Measurements from ENCODE around the gene CCBE1.

The CCBE1 gene

DNA sequence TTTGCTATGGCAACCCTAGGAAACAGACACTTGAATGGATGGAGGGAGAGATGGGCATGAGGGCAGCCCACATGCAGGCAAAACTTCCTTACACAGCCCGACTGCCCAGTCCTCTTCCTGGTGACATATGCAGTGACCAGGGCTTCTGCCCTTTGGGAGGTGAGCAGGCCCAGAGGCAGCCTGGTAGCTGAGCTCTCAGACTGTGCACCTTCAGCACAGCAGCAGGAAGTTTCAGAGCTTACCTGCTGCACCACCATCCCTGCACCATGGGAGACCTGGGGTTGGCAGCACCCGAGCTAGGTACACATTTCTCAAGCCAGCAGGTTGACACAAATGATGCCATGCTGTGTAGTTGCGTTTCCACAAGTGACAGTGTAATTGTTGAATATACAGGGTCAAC lies 240.6 kb downstream of the CCBE1 start:
- no peak for DNase-seq

DNA sequence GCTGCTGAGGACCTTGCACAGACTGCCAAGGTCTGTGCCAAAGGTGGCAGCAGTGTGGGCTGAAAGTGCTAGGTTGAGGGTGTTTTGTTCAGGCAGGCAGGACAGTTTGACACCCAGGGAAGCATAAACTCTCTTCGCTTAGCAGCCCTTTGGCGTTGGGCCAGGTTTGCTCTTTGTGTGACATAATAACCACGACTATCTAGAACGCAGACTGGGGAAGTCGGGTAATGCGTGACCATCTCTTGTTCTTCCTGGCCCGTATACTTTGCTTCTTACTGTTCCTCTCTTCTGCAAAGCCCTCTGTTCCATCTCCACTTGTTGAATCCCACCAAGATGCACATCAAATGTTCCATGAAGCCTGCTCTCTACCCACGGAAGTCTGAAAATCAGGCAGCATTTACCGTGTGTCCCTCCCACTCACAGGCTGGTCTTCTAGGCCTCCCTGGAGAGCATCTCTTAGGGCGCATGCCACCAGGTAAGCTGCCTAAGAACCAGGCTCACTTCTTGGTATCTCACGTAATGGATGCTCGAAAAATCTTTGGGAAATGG lies 241.4 kb downstream of the CCBE1 start:
- no peak for DNase-seq

DNA sequence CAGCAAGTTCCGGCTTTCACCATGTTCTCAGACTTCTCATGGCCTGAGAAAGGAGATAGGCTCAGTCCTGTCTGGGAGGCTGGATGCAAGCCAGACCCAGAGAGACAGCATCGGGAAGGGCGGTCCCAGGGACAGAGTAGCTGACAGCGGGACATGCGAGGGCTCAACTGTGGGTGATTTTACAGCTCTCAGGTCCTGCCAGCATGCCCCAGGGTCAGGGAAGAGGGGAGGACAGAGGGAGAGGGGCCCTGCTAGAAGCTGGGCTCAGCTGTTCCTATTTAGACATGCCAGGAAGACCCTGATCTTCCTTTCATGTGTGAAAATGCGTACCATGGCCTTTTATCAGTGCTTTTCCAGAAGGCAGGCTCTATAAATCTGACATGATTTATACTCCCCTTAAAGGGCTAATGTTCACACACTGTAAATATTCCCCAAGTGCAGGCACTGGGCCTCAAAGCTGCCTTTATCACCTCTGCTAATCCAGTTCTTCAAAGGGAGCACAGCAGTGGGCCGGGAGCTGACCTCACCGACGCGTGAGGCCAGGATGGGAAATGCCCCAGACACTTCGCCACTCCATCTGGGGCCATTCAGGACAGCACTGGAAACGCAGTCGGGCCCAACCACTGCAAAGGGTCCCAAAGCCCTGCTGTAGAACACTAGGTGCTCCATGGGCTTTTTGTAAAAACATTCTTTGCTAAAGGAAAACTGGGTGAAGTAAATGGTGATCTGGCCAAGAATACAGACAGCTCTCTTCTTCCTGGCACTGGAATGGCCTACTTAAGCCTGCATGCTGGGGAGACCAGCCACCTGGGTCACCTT lies 242.1 kb downstream of the CCBE1 start:
- no peak for DNase-seq

DNA sequence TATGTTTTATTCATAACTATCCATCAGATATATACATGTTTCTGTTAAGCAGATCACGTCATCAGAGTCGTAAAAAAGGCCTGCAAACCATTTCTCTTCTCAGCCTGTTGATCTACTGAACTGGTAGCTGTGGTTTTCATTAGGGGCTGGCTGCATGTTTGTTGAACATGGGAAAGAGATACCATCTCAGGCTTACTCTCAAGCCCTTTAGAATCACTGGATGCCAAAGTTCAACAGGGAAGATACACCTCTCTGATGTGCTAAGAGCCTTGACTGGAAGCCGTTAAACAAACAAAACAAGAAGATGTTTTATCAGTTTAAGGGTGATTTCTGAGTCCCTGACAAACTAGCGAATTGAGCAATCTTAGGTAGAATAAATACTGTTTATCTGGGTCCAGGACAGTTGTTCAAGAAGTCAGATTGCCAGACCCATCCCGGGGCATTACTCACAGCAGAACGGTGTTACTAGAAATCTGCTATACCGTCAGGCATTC lies 243.7 kb downstream of the CCBE1 start:
- no peak for DNase-seq

DNA sequence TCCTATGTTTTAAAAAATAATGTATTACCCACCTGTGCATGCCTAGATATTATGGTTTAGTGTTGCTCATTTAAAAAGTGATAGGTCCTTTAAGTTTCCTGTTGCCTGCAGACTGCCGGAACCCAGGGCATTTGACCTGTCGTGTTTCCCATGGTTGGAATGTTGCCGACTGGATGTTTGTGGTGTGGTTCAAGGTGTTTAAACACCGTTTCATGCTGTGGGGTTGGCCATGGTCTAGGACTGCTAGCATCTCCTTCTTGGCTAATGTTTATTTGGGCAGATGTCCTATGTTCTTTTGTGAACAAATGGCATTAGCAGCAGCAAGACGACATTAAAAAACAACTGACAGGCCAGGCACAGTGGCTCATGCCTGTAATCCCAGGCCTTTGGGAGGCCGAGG lies 245.3 kb downstream of the CCBE1 start:
- DNase-seq: no peak

DNA sequence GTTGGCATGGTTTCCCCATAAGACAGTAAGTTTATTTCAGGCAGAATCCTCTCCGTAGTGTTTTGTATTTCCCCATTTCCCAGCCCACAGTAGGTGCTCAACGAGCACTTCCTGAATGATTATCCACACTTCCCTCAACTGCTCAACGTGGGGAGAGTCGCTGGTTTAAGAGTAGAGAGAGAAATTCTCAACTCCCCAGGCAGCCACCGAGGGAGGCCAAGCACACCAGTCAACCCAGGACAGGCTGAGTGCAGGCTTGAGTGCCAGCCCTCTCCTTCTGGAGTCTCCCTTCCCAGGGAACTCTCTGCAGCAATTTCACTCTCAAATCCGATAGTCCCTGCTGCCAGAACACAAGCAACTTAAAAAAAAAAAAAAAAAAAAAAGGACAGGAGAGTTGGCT lies 246.2 kb downstream of the CCBE1 start:
- DNase-seq: no peak

DNA sequence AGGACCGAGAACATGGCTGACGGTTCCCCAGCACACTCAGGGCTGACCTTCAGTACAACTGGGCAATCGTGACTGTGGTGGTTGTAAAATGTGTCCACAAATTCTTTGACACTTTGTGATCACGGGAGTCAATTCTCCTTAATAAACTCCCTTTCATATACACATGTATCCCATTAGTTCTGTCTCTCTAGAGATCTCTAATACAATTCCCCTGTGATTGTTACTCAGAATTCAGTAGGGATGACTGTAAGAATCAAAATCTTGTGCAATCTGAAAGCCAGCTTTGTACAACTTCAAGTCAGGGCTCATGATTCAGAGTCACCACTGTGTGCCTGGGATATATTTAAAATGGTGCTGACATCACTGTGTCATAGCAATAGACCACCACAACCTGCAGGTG lies 248.7 kb downstream of the CCBE1 start:
- DNase-seq: no peak

DNA sequence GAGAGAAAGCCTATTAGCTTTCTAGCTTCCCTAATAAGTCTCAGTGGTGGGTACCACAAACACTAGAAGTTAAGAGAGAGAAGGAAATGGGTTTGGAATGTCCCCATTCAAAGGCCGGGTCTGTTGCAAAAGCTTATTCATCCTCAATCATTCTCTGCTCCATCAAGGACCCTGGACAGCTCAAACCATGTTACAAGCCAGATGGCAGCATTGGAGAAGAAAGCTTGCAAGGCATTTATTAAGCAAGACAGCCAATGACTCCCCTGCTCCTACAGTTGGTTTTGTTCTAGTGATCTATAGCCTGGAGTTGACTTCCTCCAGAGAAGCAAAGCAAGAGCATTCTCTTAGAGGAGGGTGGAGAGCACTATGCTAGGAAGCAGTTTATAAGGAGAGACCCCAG lies 251.2 kb downstream of the CCBE1 start:
- no peak for DNase-seq

DNA sequence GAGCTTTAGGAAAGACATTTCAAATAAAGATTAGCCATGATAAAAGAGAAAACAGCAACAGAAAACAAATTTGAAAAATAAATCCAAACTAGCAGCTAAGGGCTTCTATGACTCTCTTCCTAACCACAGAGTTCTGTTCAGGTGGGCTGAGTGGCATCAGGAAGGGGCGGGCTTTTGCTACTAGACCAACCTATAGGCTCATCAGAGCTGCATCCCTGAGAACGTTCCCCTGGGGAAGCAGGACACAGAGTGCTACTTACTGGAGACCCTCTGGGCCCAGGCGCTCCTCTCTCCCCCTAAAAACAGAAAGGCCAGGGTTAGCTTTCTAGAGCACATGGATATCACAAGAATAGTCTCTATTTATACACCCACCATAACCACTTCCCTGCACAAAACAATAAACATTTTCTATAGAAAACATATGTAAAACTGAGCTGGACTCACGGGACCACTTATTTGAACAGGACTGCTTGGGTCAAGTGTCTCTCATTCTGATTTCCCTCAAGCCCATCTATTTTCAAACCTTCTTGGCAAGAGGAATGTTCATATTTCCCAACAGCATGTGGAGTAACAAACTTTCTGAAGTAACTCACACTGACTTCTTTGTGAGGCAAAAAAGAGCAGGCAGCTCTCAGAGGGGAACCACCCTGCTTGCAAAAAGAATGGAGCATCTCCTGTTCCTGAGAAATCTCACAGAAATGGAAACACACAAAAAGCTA lies 259.2 kb downstream of the CCBE1 start:
- DNase-seq: no peak

DNA sequence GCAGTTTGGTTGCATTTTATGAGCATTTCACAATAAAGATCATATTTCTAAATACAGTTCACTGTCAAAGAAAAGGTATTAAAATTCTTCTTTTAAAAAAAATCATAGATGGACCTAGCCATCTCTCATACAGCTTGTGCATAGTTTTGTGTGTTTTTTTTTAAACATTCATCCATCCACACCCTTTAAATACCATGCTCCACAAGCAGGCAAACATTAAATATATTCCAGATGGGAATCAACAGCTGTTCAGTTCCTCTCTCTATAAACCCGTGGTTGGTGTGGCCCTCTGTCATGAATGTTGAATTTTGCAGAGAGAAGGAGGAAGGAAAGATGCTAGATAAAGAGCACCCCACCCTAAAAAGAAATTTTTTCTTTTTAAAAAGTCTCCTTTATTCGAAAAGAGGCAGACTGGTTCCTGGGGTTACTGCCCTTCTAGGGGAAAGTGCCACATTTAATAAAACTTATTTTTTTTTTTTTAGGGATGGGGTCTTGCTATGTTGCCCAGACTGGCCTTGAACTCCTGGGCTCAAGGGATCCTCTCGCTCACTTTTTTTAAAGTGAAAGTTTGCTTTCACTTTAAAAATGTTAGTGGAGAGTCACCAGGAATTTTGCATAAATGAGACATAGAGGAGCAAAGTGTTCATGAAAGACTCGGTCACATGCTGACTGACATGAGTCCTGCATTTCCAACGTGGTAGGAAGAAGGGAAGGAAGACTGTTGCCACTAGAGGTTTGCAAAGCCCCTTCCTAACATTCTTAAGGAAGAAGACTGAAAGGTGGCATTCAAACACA lies 264.2 kb downstream of the CCBE1 start:
- DNase-seq: no peak

DNA sequence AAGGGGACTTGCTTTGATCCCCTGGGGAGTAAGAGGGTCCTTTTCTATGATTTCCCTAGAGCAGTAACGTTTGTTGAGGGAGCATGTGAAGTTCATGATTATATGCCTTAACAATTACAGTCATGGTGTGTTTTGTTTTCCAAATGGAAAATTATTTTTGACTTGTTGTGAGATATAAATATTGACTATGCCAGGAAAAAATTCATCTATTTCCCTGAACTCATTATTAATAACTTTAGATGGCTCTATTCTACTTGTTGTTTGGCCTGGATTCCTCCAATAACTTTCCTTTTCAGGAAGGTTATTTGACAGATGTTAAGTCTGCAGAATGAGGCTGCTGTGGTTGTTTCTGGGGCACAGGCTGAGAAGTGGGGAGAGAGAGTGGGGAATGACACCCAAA lies 266.1 kb downstream of the CCBE1 start:
- no peak for DNase-seq

DNA sequence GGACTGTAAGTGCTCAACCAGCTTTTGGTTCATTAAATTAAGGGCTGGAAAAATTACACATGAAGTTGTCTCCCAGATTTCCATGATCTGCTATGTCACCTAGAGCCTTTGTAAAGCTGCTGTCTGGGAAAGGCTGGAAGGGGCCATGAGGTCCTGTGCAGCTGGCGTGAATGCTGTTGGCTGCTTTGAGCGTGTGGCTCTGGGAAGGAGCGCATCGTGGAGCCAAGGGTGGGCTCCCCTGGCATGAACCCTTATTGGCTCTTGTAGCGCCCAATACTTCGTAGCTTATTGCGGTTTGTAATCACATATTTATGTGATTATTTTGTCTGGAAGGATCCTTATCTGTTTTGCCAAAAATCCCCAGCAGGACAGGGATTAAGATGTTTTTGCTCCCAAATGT lies 267.6 kb downstream of the CCBE1 start:
- DNase-seq: no peak

DNA sequence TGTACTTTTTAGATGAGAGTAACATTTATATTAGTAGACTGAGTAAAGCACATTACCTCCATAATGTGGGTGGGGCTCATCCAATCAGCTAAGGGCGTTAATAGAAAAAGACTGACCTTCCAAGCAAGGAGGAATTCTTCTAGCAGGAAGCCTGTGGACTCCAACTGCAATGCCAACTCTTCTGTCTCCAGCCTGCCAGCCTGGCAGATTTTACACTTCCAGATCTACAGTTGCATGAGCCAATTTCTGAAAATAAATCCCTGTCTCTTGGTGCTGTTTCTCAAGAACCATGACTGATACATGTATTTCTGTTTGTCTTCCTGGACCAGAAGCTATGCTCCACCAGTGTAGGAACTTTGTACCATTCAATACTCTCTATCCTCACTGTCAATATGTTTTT lies 269.2 kb downstream of the CCBE1 start:
- DNase-seq: peak in 9 of 58 donors; percentile 1 to 32 (median 8)

DNA sequence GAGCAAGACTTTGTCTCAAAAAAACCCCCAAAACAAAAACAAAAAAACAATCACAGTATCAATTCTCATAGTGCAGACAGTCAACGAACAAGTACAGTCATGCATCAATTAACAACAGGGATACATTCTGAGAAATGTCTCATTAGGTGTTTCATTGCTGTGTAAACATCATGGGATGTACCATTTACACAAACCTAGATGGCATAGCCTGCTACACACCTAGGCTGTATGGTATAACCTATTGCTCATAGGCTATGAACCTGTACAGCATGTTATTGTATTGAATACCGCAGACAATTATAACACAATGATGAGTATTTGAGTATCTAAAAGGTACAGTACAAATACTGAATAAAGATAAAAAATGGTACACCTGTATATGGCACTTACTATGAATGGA lies 270.4 kb downstream of the CCBE1 start:
- DNase-seq: no peak

DNA sequence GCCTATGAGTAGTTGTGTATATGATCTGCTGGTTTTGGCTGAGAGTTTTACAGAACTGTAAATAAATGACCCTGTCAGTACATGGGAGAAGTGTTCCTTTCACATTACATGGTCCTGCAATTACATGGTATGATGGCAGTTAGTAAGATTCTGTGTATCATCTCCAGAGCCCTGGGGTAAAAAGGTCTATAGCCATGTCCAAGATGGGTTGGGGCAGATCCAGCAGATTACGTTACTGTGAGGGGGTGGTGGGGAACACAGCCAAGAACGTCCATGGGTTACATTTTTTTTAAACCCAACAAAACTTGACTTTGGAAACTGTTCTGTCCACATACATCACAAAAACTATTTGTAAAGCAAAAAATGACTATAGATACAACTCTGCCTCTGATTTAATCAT lies 274.0 kb downstream of the CCBE1 start:
- no peak for DNase-seq

DNA sequence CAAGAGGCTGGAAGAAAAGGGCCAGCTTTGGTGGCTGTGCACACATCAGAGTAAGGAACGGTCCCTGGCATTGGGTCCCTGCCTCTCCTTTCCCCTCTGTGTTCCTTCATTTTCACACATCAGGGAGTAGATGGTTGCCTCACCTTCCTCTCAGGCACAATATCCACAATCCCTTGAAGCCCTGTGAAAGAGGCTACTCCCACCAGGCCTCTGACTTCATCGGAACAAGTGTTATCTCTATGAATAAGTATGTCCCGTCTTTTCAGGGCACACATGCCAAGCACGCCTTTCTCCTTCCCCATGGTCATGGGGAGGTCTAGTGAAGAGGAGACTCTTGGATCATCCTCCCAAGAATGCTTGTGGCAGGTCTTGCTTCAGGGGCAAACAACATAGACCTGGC lies 277.0 kb downstream of the CCBE1 start:
- no peak for DNase-seq

DNA sequence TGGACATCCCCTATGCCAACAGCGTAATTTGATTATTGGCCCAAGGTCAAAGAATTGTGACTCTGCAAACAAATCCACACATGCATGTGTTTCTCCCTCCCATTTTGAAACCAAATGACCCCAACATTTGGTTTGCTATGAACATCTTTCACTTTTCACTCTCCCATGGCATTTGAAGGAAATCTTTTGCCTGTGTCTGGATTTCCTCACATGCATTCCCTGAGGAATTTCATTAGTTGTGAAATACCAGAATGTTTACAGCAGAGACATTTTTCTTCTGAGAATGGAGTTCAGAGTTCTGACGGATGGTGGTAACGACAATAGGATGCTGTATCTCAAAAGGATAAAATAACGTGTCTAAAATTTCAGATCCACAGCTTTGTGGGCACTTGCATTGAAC lies 277.8 kb downstream of the CCBE1 start:
- DNase-seq: no peak

DNA sequence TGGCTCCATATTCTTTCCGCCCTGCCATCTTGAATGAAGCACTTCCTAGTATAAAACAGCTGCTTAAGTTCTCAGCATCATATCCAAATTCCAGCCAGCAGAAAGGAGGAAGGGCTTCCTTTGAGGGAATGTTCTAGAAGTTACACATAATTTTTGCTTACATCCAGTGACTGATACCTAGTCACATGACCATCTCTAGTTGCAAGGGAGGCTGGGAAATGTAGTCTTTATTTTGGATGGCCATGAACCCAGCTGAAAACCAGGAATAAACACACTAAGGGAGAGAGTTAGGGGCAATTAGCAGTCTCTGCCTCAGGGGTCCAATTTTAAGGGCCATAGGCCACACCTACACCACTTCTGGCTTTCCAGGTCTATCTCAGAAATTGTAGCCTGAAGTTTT lies 280.4 kb downstream of the CCBE1 start:
- no peak for DNase-seq

DNA sequence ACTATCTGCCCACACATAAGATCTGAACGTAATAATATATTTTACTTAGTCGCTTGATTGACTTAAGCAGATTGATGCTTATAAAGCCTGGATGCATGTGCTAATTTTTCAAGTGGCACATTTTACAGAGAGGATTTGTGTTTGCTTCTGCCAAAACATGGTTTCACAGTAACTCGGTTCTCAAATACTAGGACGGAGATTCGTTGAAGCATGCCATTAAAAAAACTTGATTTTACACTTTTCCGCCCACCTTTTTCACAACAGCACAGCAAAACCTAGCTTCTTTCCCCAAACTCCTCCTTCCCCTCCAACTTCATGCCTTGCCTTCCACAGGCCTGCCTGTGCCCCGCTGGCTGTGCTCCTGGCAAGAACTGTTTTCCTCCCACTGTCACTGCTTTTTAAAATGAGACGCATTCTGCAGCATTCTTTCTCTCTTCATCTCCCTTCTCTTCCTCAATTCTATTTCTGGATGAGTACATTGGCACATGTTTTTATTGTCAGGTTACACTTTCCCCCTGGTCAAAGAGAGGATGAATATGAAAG lies 283.0 kb downstream of the CCBE1 start:
- peak in 13 of 58 donors; percentile 2 to 73 (median 16) for DNase-seq

DNA sequence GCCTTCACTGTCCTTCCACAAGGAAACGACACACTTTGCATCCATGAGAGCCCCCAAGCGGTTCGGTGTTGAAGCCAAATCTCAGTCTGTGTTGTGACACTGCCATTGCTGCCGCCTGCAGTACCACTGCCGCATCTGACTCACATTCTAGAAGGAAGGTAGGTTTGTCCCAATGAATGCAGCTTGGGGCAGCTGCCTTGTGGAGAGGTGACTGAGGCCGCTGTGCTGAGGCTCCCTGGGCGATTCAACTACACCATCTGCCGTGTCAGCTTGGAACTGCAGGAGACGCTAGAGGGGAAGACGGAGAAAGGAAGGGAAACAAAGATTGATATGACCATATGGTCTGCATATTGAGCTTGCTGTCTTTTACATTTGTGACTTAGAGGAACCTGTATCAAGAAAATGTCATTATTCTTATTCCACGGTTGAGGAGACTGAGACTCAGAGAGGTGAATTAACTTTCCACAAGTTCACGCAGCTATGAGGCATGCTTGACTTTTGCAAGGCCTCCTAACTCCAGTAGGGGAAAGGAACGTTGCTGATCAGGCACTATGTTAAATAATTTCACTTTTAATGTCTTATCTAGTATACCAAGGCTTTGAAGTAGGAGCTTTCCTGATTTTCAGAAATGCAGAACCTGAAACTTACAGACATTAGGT lies 294.7 kb downstream of the CCBE1 start:
- peak in 53 of 58 donors; percentile 4 to 83 (median 40) for DNase-seq

DNA sequence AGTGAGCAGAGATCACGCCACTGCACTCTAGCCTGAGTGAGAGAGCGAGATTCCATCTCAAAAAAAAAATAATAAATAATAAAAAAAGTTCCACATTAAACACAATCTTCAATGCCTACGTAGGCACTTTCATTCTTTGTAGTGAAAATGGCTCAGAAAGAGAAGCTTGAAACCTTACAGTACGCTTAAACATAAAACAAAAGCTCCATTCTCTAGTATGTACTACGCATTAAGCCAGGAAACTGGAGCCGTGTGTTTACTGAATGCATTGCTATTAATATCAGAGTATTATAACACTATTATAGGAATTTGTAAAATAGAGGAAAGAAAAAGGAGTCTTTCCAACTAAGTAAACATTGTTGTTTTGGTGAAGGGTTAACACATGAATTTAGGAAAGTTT lies 296.8 kb downstream of the CCBE1 start:
- DNase-seq: no peak
